Activated naive CD4-positive, alpha-beta T cell treated with anti-CD3 and anti-CD28 coated beads, Interleukin-2, amount 10 ng/mL, durations not matched to agents 7 days and 5 days (primary cell): ENCODE measurements around the gene CNOT6.
"Not testable (repeated sequence)": the region's sequence is repeated elsewhere in the genome, so short reads cannot be mapped to it uniquely, and the experiment has no call there.

ENCODE experiments used
- CTCF ChIA-PET: fragments of 350-600 bp; sonication (Branson Sonifier 250); formaldehyde crosslinking; loops from one replicate; lab custom pipeline; 2021; ENCODE audit warnings: antibody characterized with exemption; lab: Charles Lee
- DNase-seq: peaks from one replicate; pipeline ENCODE4 v3.0.0-alpha.2; 2020
- H3K27ac Mint-ChIP-seq: one replicate; pipeline ENCODE4 v1.8.0; 2021; ENCODE audit warnings: mild to moderate bottlenecking, moderate library complexity, mixed read lengths
- H3K27me3 Mint-ChIP-seq: one replicate; pipeline ENCODE4 v1.8.0; 2021; ENCODE audit warnings: mild to moderate bottlenecking, mixed read lengths
- H3K36me3 Mint-ChIP-seq: one replicate; pipeline ENCODE4 v1.8.0; 2021; ENCODE audit warnings: mixed read lengths
- H3K4me1 Mint-ChIP-seq: one replicate; pipeline ENCODE4 v1.8.0; 2021; ENCODE audit warnings: mixed read lengths
- H3K4me3 Mint-ChIP-seq: one replicate; pipeline ENCODE4 v1.8.0; 2021; ENCODE audit warnings: mild to moderate bottlenecking, moderate library complexity, mixed read lengths
- H3K9me3 Mint-ChIP-seq: one replicate; pipeline ENCODE4 v1.8.0; 2021; ENCODE audit warnings: mixed read lengths

The CNOT6 gene

DNA sequence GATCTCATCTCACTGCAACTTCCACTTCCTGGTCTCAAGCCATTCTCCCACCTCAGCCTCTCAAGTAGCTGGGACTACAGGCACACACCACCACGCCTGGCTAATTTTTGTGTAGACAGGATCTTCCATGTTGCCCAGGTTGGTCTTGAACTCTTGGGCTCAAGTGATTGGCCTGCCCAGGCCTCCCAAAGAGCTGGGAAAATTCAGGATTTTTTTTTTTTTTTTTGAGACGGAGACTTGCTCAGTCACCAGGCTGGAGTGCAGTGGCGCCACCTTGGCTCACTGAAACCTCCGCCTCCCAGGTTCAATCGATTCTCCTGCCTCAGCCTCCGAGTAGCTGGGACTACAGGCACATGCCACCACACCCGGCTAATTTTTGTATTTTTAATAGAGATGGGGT lies 21.8 kb downstream of the CNOT6 start:
- H3K27me3 Mint-ChIP-seq, DNase-seq, H3K36me3 Mint-ChIP-seq, CTCF ChIA-PET, H3K27ac Mint-ChIP-seq, H3K4me3 Mint-ChIP-seq, H3K9me3 Mint-ChIP-seq, H3K4me1 Mint-ChIP-seq: not testable (repeated sequence)

DNA sequence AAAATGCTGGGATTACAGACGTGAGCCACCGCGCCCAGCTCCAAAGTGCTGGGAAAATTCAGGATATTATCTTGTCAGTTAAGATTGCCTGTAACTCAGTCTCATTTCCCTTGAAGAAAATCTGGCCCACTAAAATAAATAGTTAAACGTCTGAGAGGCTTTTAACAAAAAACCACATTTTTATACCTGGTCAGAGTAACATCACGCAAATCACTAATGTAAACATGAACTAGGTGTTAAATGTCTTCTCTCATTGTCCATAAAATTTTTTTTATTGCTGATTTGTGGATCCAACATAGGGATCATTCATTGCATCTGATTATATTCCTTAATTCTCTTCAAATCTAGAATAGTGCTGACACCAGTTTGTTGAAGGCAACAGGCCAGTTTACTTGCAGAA lies 22.3 kb downstream of the CNOT6 start:
- no peak overlapping the region for H3K27ac Mint-ChIP-seq
- H3K36me3 Mint-ChIP-seq = peaks cover 8% of the 10 kb centered on the region
- DNase-seq = no peak
- H3K9me3 Mint-ChIP-seq = no peaks in the 10 kb centered on the region
- H3K4me3 Mint-ChIP-seq = no peak overlapping the region
- peaks cover 3% of the 10 kb centered on the region for H3K4me1 Mint-ChIP-seq
- H3K27me3 Mint-ChIP-seq = no peaks in the 10 kb centered on the region
- CTCF ChIA-PET = no interaction called here

DNA sequence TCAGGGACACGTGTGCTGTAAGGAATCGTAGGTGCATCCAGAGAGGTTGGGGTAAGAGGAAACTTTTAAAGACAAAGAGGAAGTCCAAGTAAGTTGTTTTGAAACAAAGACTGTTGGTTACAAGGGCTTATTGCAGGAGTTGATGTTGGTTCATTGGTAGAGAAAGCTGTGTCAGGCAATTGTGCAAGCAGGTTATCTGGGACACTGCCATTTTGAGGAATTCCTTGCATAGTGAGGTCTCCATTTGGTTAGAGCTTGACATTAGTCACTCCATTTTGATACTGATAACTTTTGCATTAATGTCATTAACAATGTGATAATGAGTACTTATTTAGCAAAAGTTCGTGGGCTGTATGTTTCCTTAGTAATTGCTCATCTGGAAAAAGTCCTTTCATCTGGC lies 24.9 kb downstream of the CNOT6 start:
- Mint-ChIP-seq H3K27ac (no peak overlapping the region), H3K36me3 (peaks cover 4% of the 10 kb centered on the region)
- CTCF ChIA-PET = no interaction called here

DNA sequence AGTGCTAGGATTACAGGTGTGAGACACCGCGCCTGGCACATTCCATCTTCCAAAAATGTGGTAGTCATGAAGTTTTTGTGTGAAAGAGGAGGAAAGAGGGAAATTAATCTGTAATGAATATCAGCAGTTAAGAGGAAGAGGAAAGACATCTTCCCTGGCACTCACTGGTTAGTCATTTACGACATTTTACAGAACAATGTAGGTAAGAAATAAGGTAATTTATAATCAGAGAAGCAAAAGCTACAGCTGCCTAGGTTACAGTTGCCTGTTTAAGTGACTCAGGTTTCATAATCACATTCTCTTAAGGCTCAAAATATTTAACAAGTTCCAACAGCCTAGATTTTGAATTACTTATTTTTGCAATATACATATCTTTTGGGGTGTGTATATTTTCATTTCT lies 26.9 kb downstream of the CNOT6 start:
- no peak for DNase-seq
- Mint-ChIP-seq H3K36me3 (peaks cover 4% of the 10 kb centered on the region), H3K9me3 (no peaks in the 10 kb centered on the region), H3K4me1 (peaks cover 33% of the 10 kb centered on the region), H3K27ac (no peak overlapping the region), H3K27me3 (no peaks in the 10 kb centered on the region), H3K4me3 (no peak overlapping the region)
- CTCF ChIA-PET = no interaction called here

More for the DNA sequence above, 24.9 kb downstream of the CNOT6 start:
- Mint-ChIP-seq H3K27me3 (no peaks in the 10 kb centered on the region), H3K9me3 (no peaks in the 10 kb centered on the region), H3K4me3 (no peak overlapping the region), H3K4me1 (peaks cover 22% of the 10 kb centered on the region)
- no peak for DNase-seq

DNA sequence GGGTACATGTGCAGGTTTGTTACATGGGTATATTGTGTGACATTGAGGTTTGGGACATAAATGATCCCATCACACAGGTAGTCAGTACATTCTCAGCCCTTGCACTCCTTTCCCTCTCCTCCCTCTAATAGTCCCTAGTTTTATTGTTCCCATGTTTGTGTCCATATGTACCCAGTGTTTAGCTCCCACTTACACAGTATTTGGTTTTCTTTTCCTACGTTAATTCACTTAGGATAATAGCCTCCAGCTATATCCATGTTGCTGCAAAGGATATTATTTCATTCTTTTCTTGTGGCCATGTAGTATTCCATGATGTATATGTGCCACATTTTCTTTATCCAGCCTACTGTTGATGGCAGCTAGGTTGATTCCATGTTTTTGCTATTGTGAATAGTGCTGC lies 27.4 kb downstream of the CNOT6 start:
- H3K4me1 Mint-ChIP-seq = peaks cover 36% of the 10 kb centered on the region
- H3K4me3 Mint-ChIP-seq = no peak overlapping the region
- H3K9me3 Mint-ChIP-seq = no peaks in the 10 kb centered on the region
- no peak for DNase-seq
- H3K36me3 Mint-ChIP-seq = peaks cover 4% of the 10 kb centered on the region
- H3K27me3 Mint-ChIP-seq = no peaks in the 10 kb centered on the region
- CTCF ChIA-PET = no interaction called here
- no peak overlapping the region for H3K27ac Mint-ChIP-seq

GRCh38 chr5:180522330-180522729 lies 28.2 kb downstream of the CNOT6 start:
- no peaks in the 10 kb centered on the region for H3K9me3 Mint-ChIP-seq
- DNase-seq = no peak
- peaks cover 4% of the 10 kb centered on the region for H3K36me3 Mint-ChIP-seq
- no peak overlapping the region for H3K4me3 Mint-ChIP-seq
- H3K27ac Mint-ChIP-seq = no peak overlapping the region
- H3K27me3 Mint-ChIP-seq = no peaks in the 10 kb centered on the region
- CTCF ChIA-PET = no interaction called here
- peaks cover 36% of the 10 kb centered on the region for H3K4me1 Mint-ChIP-seq

DNA sequence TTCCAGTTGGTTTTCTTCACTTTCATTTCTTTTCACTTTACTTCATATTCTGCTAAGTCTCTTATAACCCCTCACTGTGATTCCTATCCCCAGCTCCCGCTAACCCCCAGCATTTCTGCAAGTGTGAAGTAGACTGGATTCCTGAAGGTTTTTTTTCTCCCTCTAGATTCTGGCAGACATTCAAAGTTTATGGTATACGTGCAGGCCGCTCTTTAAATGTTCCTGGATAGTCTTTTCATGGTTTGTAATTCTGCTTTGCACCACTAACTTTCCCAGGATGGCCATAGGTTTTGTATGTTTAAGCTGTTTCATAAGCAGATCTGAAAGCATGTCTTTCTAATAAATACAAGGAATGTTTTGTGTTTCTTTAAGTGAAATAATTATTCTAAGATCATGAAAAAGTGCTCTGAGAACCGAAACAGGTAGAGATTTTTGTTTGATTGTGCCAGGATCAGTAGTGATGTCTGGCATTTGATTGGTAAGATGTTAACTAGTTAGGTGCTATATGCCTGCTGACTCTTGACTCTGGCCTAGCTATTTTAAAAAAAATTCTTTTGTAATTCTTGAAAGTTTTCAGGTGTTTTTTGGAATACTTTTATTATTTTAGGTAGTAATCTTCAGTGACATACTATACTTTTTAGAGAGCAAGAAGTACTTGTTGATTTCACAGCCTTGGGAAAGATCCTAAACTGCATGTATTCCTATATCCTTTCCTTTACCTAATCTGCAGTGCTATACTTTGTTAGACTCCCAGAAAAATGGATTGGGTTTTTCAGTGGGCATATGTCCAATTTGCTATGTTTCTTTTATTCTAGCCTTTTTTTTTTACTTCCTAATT lies 29.7 kb downstream of the CNOT6 start:
- Mint-ChIP-seq H3K4me3 (no peak overlapping the region), H3K9me3 (no peaks in the 10 kb centered on the region), H3K36me3 (peaks cover 2% of the 10 kb centered on the region), H3K27me3 (no peaks in the 10 kb centered on the region), H3K4me1 (peaks cover 33% of the 10 kb centered on the region), H3K27ac (no peak overlapping the region)
- CTCF ChIA-PET = interaction anchor here (0.7 to 2.0 kb wide), 2 partner anchors 82 to 195 kb away, joined by 3 to 14 read pairs; no protein-coding TSS in a partner anchor
- no peak for DNase-seq

- Mint-ChIP-seq H3K27ac (no peak overlapping the region), H3K9me3 (no peaks in the 10 kb centered on the region), H3K27me3 (no peaks in the 10 kb centered on the region), H3K4me3 (no peak overlapping the region), H3K4me1 (peaks cover 33% of the 10 kb centered on the region), H3K36me3 (peaks cover 12% of the 10 kb centered on the region)
- no peak for DNase-seq
- CTCF ChIA-PET = interaction anchor here (0.7 to 2.0 kb wide), 4 partner anchors 10 to 94 kb away, joined by 3 to 14 read pairs (median 3); no protein-coding TSS in a partner anchor
Measured at GRCh38 chr5:180525399-180525798, 31.2 kb downstream of the CNOT6 start.

DNA sequence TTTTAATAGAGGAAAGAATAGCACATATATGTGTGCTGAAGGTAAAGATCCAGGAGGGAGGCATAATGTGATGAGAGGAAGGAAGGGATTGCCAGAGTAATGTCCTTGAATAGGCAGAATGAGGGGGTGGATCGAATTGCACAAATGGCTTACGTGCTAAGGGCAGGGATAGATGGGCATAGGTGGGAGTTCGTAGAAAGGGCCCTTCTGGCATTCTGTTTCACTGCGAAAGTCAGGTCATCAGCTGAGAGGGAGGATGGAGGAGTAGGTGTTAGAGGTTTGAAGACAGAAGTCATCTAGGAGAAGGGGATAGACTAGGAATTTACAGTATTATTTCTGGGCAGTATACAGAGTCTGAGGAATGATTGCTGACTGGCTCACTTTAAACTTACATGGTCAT lies 32.1 kb downstream of the CNOT6 start:
- peaks cover 13% of the 10 kb centered on the region for H3K36me3 Mint-ChIP-seq
- H3K27ac Mint-ChIP-seq = no peak overlapping the region
- H3K9me3 Mint-ChIP-seq = no peaks in the 10 kb centered on the region
- DNase-seq = no peak
- H3K4me3 Mint-ChIP-seq = no peak overlapping the region
- no peaks in the 10 kb centered on the region for H3K27me3 Mint-ChIP-seq
- peaks cover 33% of the 10 kb centered on the region for H3K4me1 Mint-ChIP-seq
- CTCF ChIA-PET = no interaction called here

- no peaks in the 10 kb centered on the region for H3K27me3 Mint-ChIP-seq
- peaks cover 28% of the 10 kb centered on the region for H3K4me1 Mint-ChIP-seq
- no peaks in the 10 kb centered on the region for H3K9me3 Mint-ChIP-seq
- CTCF ChIA-PET = no interaction called here
- DNase-seq = no peak
- peaks cover 27% of the 10 kb centered on the region for H3K36me3 Mint-ChIP-seq
- H3K27ac Mint-ChIP-seq = no peak overlapping the region
- H3K4me3 Mint-ChIP-seq = no peak overlapping the region
Measured at GRCh38 chr5:180527659-180528058, 33.5 kb downstream of the CNOT6 start.

- H3K4me3 Mint-ChIP-seq, H3K9me3 Mint-ChIP-seq, H3K27me3 Mint-ChIP-seq, H3K27ac Mint-ChIP-seq, H3K4me1 Mint-ChIP-seq, CTCF ChIA-PET, DNase-seq: not testable (repeated sequence)
- H3K36me3 Mint-ChIP-seq = peaks cover 43% of the 10 kb centered on the region
Measured at GRCh38 chr5:180531036-180531585, 36.9 kb downstream of the CNOT6 start.

DNA sequence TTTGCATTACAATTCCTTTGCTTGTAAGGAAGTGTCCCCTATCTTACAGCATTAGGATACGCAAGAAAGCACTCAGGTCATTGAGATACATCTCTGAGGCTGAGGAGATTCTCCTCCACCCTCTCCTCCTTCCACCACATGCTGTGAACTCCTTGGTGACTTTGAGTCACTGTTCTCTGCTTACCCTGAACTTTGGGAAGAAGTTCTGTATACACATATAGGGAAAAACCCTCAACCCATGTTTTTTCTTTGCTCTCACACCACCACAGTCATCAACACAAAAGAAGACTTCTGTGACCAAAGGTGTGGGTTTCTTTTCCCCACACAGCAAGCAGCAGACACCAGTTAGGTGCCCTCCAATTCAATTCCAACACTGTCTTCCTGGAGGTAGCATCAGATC lies 38.1 kb downstream of the CNOT6 start:
- Mint-ChIP-seq H3K4me1 (no peaks in the 10 kb centered on the region), H3K4me3 (no peak overlapping the region), H3K36me3 (peaks cover 49% of the 10 kb centered on the region), H3K9me3 (no peaks in the 10 kb centered on the region), H3K27me3 (no peaks in the 10 kb centered on the region), H3K27ac (no peak overlapping the region)
- CTCF ChIA-PET = no interaction called here
- DNase-seq = no peak

GRCh38 chr5:180533845-180534244 lies 39.7 kb downstream of the CNOT6 start:
- CTCF ChIA-PET = no interaction called here
- Mint-ChIP-seq H3K4me3 (no peak overlapping the region), H3K4me1 (no peaks in the 10 kb centered on the region), H3K9me3 (no peaks in the 10 kb centered on the region), H3K27me3 (no peaks in the 10 kb centered on the region), H3K27ac (no peak overlapping the region), H3K36me3 (peaks cover 53% of the 10 kb centered on the region)
- no peak for DNase-seq

- DNase-seq = no peak
- Mint-ChIP-seq H3K27me3 (no peaks in the 10 kb centered on the region), H3K27ac (no peak overlapping the region), H3K9me3 (no peaks in the 10 kb centered on the region), H3K36me3 (peaks cover 48% of the 10 kb centered on the region), H3K4me3 (no peak overlapping the region), H3K4me1 (peaks cover 5% of the 10 kb centered on the region)
- CTCF ChIA-PET = no interaction called here
Measured at GRCh38 chr5:180535573-180535972, 41.4 kb downstream of the CNOT6 start.

DNA sequence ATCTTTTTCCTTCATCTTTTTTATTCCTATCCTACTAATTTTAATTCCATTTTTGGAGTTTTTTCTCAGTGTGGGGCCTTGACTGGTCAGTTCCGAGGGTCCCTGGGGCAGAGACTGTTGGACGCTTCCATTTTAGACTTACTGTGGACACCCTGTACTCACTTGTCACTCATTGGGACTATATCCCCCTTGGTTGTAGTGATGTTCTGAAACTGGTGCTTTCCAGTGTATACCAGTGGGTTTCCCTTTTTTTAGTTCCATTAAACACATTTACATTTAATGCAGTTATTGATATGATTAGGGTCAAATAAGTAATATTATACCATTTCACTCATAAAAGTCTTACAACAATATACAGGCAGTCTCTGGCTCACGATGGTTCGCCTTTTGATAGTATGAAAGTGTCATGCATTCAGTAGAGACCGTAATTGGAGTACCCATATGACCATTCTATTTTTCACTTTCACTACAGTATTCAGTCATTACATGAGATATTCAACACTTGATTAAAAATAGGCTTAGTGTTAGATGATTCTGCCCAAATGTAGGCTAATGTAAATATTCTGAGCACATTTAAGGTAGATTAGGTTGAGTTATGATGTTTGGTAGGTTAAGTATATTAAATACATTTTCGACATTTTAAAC lies 46.0 kb downstream of the CNOT6 start:
- no peak overlapping the region for H3K4me3 Mint-ChIP-seq
- H3K27me3 Mint-ChIP-seq = no peaks in the 10 kb centered on the region
- CTCF ChIA-PET = no interaction called here
- peaks cover 5% of the 10 kb centered on the region for H3K4me1 Mint-ChIP-seq
- H3K36me3 Mint-ChIP-seq = peaks cover 50% of the 10 kb centered on the region
- DNase-seq = no peak
- H3K9me3 Mint-ChIP-seq = no peaks in the 10 kb centered on the region
- no peak overlapping the region for H3K27ac Mint-ChIP-seq
